HG03571 (cell line): ENCODE data around the gene PPP1R1A.
A peak's percentile ranks its signal among the peaks of the same experiment; 100 is the strongest.

Source experiments
- ATAC-seq: cut with Tn5 transposase; IDR thresholded peaks from one replicate; pipeline ENCODE4 v1.9.1; 2021; ENCODE audit not compliant: unreplicated experiment

PPP1R1A gene

GRCh38 chr12:54603872-54604271 lies 15.4 kb upstream of the PPP1R1A start:
- ATAC-seq = no peak

DNA sequence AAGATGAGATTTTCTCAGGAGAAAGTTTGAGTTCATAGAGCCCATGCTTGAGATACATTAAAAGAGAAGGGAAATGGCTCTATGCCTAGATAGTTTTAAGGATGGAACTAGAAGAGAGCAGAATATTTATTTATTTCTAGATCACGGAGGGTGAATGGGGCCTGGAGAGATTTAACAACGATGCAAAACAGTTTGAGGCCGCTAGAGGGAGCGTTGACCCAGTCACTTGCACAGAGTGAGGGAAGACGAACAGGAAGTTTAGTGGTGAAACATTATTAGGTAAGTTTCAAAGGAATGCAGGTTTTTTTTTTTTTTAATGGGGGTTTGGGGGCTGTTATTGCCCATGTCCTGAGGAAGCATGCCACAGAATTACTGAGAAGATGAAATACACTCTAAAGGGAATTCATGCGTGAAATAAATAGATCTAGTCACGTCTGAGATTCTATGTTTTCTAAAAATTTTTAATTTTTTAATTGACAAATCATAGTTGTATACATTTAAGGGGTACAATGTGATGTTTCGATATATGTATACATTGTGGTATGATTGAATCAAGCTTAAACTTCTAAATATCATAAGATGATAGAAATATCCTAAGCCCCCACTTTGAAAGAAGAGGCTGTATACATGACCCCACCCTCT lies 14.8 kb upstream of the PPP1R1A start:
- peak; percentile 88 for ATAC-seq

DNA sequence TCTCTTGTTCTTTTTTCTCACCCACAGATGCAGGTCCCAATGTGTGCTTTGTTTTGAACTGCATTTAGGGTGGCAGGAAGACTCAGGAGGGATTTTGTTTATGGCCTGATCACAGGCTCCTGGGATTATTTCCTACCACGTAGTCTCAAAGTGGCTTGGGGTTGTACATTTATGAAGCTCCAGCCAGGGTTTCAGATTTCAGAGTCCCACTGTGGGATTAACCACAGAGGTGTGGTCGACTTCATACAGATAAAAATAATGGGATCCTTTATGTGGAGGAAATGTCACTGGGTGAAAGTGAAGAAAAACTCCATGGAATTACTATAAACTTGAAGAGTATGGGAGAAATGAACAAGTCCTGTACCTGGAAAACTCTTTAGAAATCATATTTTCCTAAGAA lies 14.2 kb upstream of the PPP1R1A start:
- no peak for ATAC-seq

DNA sequence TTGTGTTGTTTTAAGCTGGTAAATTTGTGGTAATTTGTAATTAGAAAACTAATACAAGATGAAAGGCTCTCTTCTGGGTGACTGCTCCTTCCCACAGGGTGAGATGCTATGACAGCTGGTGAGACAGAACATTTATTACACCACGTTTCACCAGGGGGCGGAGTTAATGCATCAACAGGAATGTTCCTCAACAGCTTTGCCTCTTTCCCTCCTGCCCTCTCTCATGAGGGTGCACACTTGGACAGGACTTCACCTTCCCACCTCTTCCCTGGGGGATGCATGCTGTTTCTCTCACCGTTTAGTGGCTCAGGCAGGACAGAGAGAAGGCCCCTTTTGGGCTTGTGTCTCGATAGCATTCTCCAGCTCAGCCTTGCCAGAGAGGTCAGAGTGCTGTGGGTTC lies 13.4 kb upstream of the PPP1R1A start:
- ATAC-seq = no peak

- no peak for ATAC-seq
These were observed 10.5 kb upstream of the PPP1R1A start for GRCh38 chr12:54598970-54599369.

DNA sequence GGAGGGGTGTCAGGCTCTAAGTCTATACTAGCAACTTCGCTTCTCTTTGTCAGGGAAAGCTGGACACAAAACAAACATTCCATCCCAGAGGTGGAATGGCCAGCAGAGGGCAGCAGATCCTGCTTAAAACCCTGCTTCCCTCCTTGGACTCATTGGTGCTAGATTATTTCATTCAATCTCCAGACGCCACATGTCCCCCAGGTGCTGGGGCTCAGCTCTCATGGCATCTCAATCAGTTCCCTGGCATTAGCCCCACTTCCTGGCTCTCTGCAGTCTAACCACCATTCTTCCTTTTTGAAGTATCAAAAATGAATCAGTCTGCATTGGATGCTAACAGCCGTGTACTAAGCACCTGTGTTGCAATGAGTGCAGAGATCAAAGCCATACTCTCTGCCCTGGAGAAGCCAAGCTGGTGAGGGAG lies 8.1 kb upstream of the PPP1R1A start:
- ATAC-seq = no peak

DNA sequence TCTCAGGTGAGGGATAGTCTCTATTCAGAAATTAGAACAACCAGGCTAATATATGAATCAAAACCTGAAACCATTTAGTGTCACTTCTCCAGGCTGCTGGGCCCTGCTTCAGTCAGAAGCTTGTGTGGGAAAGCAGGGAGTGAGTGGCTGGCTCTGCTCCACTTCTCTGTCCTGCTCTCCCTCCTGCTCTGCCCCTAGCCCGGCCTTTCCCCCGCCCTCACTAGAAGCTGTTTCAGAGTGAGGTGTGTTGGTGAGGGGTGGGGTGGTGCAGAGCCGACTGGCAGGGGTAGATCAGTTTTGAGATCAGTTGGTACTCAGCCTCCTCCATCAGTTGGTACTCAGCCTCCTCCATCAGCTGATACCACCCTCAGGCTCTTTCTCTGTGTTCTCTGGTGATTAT lies 7.0 kb upstream of the PPP1R1A start:
- no peak for ATAC-seq

DNA sequence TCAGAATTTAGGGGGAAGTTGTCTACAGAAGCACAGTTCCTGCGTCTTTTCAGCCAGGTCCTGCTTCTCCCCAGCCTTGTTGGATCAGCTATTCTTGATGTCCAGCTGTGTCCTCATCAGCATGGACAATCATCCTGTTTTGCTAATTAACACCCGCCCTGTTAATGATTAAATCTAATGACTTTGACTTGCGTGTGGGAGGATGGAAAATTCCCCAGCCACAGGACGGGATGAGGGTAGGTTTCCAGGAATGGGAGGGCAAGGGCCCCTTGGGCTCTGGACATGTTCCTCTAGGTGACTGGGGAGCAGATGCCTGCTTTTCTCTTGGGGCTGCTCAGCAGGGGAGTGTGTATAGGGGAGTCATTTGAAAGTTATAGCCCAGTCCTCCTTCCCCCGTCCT lies 5.3 kb upstream of the PPP1R1A start:
- no peak for ATAC-seq

GRCh38 chr12:54593135-54593534 lies 4.7 kb upstream of the PPP1R1A start:
- ATAC-seq = no peak

DNA sequence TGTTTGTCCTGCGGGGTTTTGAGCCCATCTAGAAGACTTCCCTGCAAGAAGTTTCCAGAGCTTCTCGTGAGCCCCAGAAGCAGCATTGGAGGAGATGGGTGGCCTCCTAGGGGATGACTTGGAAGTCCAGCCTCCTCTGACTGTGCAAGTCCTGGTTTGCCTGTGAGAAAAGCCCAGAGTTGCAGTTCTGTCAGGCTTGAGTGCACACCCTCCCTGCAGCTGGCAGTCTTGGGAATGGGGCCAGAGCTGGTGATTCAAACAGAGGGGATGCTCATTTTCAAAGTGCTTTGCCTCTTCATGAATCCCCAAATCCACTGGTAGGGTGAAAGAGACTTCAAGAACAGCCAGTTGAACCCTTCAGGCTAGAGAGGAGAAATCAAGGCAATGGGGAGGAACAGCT lies 3.9 kb upstream of the PPP1R1A start:
- no peak for ATAC-seq

- no peak for ATAC-seq
These were observed 2.6 kb upstream of the PPP1R1A start for GRCh38 chr12:54590978-54591591.

GRCh38 chr12:54589964-54590363 lies 1.5 kb upstream of the PPP1R1A start:
- ATAC-seq = no peak

GRCh38 chr12:54588890-54589267 lies 420 bp upstream of the PPP1R1A start:
- ATAC-seq = no peak

GRCh38 chr12:54587315-54587873 lies 1.1 kb downstream of the PPP1R1A start:
- no peak for ATAC-seq

- ATAC-seq = no peak
These were observed 1.8 kb downstream of the PPP1R1A start for GRCh38 chr12:54586620-54587019.

DNA sequence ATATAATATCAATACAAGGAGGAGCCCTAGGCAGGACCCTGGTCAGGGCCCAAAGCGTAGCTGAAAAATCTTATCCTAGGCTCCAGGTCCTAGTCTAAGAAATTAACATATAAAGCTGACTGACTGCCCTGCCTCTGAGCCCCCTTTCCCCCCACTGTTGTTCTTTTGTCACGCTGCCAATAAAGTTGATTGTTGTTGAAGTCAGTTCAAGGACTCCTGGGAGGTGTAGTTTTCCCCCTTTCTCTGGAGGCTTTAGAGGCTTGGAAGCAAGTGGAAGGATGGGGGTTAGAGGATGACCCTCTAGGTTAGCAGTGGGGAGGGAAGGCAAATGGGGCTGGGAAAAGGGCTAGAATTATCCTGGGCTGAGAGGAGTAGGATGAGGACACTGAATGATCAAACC lies 3.2 kb downstream of the PPP1R1A start:
- ATAC-seq = no peak

DNA sequence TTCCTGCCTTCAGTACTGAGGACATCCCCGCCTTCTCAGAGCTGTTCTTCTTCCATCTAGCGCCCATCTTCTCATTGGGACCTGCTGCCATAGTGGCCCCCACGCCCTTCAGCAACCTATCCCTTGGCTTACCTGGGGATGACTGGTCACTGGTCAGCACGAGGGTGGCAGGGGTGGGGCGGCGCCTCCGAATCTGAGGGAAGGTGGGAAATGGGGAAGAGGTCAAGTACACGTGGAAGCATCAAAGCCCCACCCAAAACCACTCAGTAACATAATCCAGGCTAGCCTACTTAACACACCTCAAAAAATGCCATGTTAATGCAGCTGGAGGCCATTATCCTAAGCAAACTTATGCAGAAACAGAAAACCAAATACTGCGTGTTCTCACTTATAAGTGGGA lies 4.3 kb downstream of the PPP1R1A start:
- no peak for ATAC-seq

- ATAC-seq = no peak
These were observed 4.7 kb downstream of the PPP1R1A start for GRCh38 chr12:54583726-54584125.

DNA sequence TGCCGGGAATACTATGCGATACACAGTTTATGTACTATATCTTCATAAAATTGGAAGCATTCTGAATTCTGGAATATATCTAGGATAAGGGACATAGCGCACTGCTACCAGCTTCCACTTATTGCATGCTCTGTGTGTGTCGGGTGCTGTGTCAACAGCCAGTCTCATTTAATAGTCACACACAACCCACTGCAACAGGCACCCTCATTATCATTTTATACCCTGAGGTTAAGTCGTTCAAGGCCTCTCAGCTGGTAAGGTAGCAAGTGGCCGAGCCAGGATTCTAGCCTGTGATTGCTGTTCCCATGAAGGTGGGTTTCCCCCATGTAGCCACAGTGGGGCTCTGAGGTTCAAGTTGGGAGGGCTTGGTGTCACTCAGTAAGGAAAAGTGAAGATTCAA lies 7.0 kb downstream of the PPP1R1A start:
- no peak for ATAC-seq

GRCh38 chr12:54579696-54580333 lies 8.6 kb downstream of the PPP1R1A start:
- ATAC-seq = peak; percentile 93

- ATAC-seq = peak; percentile 20
These were observed 9.2 kb downstream of the PPP1R1A start for GRCh38 chr12:54579258-54579657.

DNA sequence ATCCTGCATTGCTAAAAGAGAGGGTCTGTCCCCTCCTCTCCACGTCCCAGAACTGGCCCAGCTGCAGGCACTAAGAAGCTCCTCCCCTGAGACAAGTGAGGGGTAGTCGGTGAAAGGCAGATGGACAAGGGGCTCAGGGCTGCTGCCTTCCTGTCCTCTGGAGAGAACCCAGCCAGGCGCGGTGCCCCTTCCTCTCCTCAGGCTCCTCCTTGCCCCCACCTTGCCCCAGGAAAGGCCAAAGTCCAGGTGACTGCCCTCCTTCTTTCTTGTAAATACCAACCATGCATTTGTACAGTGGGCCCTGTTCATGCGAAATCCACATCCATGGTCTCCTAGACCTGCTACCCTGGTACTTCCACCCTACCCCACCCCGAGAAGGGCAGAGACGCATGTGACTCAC lies 9.7 kb downstream of the PPP1R1A start:
- ATAC-seq = no peak
